ENCODE results near the gene METRN.

The METRN gene

DNA sequence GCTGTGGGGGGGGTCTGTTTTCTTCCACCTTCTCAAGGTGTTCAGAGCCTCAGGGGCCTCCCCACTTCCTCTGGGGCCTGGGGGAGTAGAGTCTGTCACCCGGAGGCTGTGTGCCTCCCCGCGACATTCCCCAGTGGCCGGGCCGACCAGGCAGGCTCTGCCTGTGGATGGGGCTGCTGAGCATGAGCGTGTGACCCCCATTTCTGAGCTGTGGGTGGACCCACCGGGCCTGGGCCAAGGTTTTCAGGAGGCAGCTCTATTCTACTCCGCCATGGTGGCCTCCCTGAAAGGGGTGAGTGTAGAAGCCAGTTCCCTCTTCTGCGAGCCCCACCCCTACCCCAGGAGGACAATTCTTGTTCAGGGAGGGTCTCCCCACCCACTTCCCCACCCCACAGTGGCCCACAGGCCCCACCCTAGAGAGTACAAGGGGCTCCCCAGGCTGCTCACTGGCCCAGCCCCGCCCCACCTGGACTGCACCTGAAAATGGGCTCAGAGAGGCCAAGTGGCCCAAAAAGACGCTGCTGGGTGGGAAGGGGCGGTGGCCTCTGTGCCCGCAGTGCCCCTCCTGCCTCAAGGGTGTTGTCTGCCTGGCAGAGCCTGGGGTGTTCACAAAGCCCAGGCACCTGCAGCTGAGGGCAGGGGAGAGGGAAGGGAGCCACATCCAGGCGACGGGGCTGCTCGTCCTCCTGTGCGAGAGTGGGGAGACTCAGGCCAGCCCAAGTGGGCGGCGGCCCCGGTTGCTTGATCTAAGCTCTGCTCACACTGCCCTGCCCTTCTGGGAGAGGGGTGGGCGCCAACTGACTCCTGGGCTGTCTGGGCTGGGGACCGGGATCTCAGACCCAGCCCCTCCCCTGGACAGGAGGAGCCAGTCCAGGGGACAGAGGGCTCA, 47.0 kb downstream of the METRN start:
- Histone ChIP-seq H3K36me3 (ENCODE audit: control insufficient read depth in 1 of 2, insufficient read depth in 2 of 2, low read length in 2 of 2) (no peaks in the 10 kb centered on the region), H3K4me1 (ENCODE audit: control insufficient read depth in 1 of 2, insufficient read depth in 2 of 2, low read length in 2 of 2) (no peaks in the 10 kb centered on the region), H3K27ac (ENCODE audit: low read length) (no peak overlapping the region), H3K4me3 (ENCODE audit: low read depth in 1 of 2, low read length in 2 of 2) (no peak overlapping the region), H3K27me3 (ENCODE audit: low read depth, low read length) (no peaks in the 10 kb centered on the region), H3K9me3 (ENCODE audit: control insufficient read depth in 1 of 2, low read length in 2 of 2) (no peaks in the 10 kb centered on the region)

DNA sequence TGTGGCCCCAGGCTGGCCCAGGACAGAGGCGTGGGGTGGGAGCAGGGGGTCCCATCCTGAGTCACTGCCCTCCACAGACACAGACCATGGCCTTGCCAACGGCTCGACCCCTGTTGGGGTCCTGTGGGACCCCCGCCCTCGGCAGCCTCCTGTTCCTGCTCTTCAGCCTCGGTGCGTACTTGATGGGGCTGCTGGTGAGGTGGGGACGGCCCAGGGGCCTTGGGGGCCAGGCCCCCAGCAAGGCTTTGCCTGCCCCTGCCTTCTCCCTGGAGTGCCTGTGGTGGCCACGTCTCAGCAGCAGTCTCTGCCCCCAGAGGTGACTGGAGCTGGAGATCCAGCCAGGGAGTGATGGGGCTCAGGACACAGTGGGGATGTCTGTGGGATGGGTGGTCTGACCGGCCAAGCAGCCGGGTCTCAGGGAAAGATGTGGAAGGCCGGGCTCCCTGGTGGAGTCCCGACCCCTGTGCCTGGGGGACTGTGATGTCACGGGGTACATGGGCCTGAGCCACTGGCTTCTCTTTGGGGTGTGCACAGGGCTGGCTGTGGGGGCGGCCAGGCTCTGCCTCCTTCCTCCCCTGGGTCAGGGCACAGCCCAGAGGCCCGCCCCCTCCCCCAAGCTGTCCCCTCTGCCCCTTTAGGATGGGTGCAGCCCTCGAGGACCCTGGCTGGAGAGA, 47.8 kb downstream of the METRN start:
- H3K36me3 ChIP-seq (ENCODE audit: control insufficient read depth in 1 of 2, insufficient read depth in 2 of 2, low read length in 2 of 2) = no peaks in the 10 kb centered on the region
- H3K4me3 ChIP-seq (ENCODE audit: low read depth in 1 of 2, low read length in 2 of 2) = no peak overlapping the region
- no peak overlapping the region for H3K27ac ChIP-seq (ENCODE audit: low read length)
- H3K9me3 ChIP-seq (ENCODE audit: control insufficient read depth in 1 of 2, low read length in 2 of 2) = no peaks in the 10 kb centered on the region
- H3K27me3 ChIP-seq (ENCODE audit: low read depth, low read length) = no peaks in the 10 kb centered on the region
- no peaks in the 10 kb centered on the region for H3K4me1 ChIP-seq (ENCODE audit: control insufficient read depth in 1 of 2, insufficient read depth in 2 of 2, low read length in 2 of 2)

DNA sequence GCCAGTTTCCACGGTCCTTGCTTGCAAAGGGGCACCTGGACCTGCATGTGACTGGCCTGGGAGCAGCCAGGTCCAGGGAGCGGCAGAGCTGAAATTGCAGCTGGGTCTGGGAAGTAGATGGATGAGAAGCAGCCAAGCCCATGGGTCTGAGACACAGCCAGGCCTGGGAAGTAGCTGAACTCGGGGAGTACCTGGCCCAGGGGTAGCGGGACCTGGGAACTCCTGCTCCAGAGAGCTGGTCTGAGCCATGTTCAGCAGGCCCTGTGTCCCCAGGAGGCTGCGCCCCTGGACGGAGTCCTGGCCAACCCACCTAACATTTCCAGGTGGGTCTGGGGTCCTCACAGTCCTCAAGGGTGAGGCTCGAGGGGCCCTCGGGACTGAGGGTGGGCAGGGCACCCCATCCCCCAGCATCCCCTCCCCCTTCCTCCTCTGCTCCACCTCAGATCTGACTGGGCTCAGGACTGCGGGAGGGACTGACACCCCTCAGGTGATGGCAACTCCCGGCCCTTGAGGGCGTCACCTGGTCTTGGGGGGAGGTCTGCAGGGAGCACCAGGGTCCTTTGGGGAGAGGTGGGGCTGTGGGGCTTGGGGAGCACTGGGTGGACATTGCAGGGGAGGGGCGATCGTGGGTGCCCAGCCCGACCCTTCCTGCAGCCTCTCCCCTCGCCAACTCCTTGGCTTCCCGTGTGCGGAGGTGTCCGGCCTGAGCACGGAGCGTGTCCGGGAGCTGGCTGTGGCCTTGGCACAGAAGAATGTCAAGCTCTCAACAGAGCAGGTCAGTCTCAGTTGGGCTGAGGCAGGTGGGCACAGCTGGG, 48.7 kb downstream of the METRN start:
- Histone ChIP-seq H3K27me3 (ENCODE audit: low read depth, low read length) (no peaks in the 10 kb centered on the region), H3K36me3 (ENCODE audit: control insufficient read depth in 1 of 2, insufficient read depth in 2 of 2, low read length in 2 of 2) (no peaks in the 10 kb centered on the region), H3K4me1 (ENCODE audit: control insufficient read depth in 1 of 2, insufficient read depth in 2 of 2, low read length in 2 of 2) (no peaks in the 10 kb centered on the region), H3K27ac (ENCODE audit: low read length) (no peak overlapping the region), H3K9me3 (ENCODE audit: control insufficient read depth in 1 of 2, low read length in 2 of 2) (no peaks in the 10 kb centered on the region), H3K4me3 (ENCODE audit: low read depth in 1 of 2, low read length in 2 of 2) (no peak overlapping the region)

DNA sequence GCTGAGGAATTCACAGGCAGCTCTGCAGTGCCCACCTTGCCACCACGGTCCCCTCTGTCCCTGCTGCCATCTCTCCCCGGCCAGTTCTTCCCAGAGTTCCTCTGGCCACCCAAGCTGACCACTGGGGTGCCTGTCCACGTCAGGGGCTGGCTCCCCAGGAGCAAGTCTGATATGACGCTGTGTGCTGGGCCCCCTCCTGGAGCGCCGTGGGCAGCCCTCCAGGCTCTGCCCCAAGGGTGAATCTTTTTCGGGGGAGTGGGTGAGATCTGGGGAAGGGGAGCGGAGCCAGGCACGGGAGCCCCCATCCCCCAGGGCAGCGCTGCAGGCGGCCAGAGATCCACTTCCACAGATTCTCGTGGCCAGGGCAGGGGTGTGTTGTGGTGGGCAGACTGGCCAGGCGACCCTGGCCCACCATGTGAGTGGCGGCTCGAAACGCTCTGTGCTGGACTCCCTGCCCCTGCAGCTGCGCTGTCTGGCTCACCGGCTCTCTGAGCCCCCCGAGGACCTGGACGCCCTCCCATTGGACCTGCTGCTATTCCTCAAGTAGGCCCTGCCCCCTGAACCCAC, 49.3 kb downstream of the METRN start:
- no peaks in the 10 kb centered on the region for H3K36me3 ChIP-seq (ENCODE audit: control insufficient read depth in 1 of 2, insufficient read depth in 2 of 2, low read length in 2 of 2)
- H3K27ac ChIP-seq (ENCODE audit: low read length) = no peak overlapping the region
- no peaks in the 10 kb centered on the region for H3K9me3 ChIP-seq (ENCODE audit: control insufficient read depth in 1 of 2, low read length in 2 of 2)
- no peaks in the 10 kb centered on the region for H3K4me1 ChIP-seq (ENCODE audit: control insufficient read depth in 1 of 2, insufficient read depth in 2 of 2, low read length in 2 of 2)
- no peaks in the 10 kb centered on the region for H3K27me3 ChIP-seq (ENCODE audit: low read depth, low read length)
- H3K4me3 ChIP-seq (ENCODE audit: low read depth in 1 of 2, low read length in 2 of 2) = no peak overlapping the region

DNA sequence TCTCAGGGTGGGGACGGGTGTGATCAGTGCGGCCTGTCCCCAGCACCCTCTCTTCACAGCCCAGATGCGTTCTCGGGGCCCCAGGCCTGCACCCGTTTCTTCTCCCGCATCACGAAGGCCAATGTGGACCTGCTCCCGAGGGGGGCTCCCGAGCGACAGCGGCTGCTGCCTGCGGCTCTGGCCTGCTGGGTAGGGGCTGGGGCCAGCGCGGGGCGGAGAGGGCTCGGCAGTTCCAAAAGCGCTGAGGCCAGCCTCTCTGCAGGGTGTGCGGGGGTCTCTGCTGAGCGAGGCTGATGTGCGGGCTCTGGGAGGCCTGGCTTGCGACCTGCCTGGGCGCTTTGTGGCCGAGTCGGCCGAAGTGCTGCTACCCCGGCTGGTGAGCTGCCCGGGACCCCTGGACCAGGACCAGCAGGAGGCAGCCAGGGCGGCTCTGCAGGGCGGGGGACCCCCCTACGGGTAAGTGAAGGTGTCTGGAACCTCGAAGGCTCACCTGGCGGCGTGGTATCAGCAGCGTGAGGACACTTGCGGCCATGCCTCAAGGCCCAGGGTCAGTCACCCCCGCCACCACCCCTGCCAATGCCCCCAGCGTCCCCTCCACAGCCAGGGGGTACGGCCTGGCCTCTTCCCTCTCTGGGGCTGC, 50.0 kb downstream of the METRN start:
- no peaks in the 10 kb centered on the region for H3K27me3 ChIP-seq (ENCODE audit: low read depth, low read length)
- no peak overlapping the region for H3K4me3 ChIP-seq (ENCODE audit: low read depth in 1 of 2, low read length in 2 of 2)
- H3K27ac ChIP-seq (ENCODE audit: low read length) = no peak overlapping the region
- H3K36me3 ChIP-seq (ENCODE audit: control insufficient read depth in 1 of 2, insufficient read depth in 2 of 2, low read length in 2 of 2) = no peaks in the 10 kb centered on the region
- H3K9me3 ChIP-seq (ENCODE audit: control insufficient read depth in 1 of 2, low read length in 2 of 2) = no peaks in the 10 kb centered on the region
- H3K4me1 ChIP-seq (ENCODE audit: control insufficient read depth in 1 of 2, insufficient read depth in 2 of 2, low read length in 2 of 2) = no peaks in the 10 kb centered on the region

DNA sequence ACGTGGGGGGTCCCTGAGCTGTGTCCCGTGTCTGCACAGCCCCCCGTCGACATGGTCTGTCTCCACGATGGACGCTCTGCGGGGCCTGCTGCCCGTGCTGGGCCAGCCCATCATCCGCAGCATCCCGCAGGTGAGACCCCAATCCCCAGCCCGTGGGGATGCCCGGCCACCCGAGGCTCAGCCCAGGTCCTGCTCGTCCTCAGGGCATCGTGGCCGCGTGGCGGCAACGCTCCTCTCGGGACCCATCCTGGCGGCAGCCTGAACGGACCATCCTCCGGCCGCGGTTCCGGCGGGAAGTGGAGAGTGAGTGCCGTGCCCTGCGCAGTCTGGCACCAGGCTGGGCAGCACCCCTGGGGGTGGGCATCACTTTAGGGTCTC, 50.6 kb downstream of the METRN start:
- no peaks in the 10 kb centered on the region for H3K4me1 ChIP-seq (ENCODE audit: control insufficient read depth in 1 of 2, insufficient read depth in 2 of 2, low read length in 2 of 2)

DNA sequence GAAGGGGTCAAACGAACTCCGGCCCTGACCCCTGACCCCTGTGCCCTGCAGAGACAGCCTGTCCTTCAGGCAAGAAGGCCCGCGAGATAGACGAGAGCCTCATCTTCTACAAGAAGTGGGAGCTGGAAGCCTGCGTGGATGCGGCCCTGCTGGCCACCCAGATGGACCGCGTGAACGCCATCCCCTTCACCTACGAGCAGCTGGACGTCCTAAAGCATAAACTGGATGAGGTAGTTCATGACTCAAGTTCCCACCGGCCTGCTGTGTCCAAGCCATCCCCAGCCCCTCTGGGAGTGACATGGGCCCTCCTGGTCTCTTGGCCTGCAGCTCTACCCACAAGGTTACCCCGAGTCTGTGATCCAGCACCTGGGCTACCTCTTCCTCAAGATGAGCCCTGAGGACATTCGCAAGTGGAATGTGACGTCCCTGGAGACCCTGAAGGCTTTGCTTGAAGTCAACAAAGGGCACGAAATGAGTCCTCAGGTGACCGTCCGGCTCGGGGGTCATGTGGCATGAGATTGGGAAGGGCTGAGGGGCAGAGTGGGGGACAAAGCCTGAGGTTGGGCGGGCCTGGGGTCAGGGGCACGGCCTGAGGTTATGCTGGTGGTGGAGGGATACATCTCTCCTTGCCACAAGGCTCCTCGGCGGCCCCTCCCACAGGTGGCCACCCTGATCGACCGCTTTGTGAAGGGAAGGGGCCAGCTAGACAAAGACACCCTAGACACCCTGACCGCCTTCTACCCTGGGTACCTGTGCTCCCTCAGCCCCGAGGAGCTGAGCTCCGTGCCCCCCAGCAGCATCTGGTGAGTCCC, 51.3 kb downstream of the METRN start:
- H3K27me3 ChIP-seq (ENCODE audit: low read depth, low read length) = no peaks in the 10 kb centered on the region
- H3K9me3 ChIP-seq (ENCODE audit: control insufficient read depth in 1 of 2, low read length in 2 of 2) = no peaks in the 10 kb centered on the region
- H3K36me3 ChIP-seq (ENCODE audit: control insufficient read depth in 1 of 2, insufficient read depth in 2 of 2, low read length in 2 of 2) = no peaks in the 10 kb centered on the region
- H3K4me3 ChIP-seq (ENCODE audit: low read depth in 1 of 2, low read length in 2 of 2) = no peak overlapping the region
- H3K4me1 ChIP-seq (ENCODE audit: control insufficient read depth in 1 of 2, insufficient read depth in 2 of 2, low read length in 2 of 2) = no peaks in the 10 kb centered on the region
- H3K27ac ChIP-seq (ENCODE audit: low read length) = no peak overlapping the region

More for the DNA sequence above, 50.6 kb downstream of the METRN start:
- H3K36me3 ChIP-seq (ENCODE audit: control insufficient read depth in 1 of 2, insufficient read depth in 2 of 2, low read length in 2 of 2) = no peaks in the 10 kb centered on the region
- H3K27me3 ChIP-seq (ENCODE audit: low read depth, low read length) = no peaks in the 10 kb centered on the region
- H3K9me3 ChIP-seq (ENCODE audit: control insufficient read depth in 1 of 2, low read length in 2 of 2) = no peaks in the 10 kb centered on the region
- no peak overlapping the region for H3K27ac ChIP-seq (ENCODE audit: low read length)
- no peak overlapping the region for H3K4me3 ChIP-seq (ENCODE audit: low read depth in 1 of 2, low read length in 2 of 2)

DNA sequence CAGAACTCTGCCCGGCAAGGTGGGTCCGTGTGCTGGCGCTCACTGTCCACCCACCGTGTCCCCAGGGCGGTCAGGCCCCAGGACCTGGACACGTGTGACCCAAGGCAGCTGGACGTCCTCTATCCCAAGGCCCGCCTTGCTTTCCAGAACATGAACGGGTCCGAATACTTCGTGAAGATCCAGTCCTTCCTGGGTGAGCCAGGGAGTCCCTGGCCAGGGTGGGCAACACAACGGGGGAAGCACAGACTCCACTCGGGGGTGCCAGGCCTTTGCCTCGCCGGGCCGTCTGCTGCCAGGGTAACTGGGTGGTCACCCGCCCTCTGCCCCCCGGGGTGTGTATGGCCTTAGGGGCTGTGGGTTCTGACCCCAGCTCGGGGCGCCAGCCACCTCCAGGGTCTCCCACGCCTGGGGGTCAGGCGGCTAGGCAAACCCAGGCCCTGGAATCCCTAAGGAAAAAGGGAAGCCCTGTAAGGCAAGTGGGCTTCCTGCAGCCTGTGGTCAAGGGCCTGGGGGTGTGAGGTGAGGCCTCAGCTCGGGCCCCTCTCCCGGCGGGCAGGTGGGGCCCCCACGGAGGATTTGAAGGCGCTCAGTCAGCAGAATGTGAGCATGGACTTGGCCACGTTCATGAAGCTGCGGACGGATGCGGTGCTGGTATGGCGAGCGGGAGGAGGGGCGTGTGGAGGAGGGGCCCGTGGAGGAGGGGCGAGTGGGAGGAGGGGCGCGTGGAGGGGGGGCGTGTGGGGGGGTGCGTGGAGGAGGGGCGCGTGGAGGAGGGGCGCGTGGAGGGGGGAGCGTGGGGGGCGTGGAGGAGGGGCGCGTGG, 52.1 kb downstream of the METRN start:
- Histone ChIP-seq H3K4me1 (ENCODE audit: control insufficient read depth in 1 of 2, insufficient read depth in 2 of 2, low read length in 2 of 2) (no peaks in the 10 kb centered on the region), H3K27ac (ENCODE audit: low read length) (no peak overlapping the region), H3K36me3 (ENCODE audit: control insufficient read depth in 1 of 2, insufficient read depth in 2 of 2, low read length in 2 of 2) (no peaks in the 10 kb centered on the region), H3K9me3 (ENCODE audit: control insufficient read depth in 1 of 2, low read length in 2 of 2) (no peaks in the 10 kb centered on the region), H3K27me3 (ENCODE audit: low read depth, low read length) (no peaks in the 10 kb centered on the region), H3K4me3 (ENCODE audit: low read depth in 1 of 2, low read length in 2 of 2) (no peak overlapping the region)

DNA sequence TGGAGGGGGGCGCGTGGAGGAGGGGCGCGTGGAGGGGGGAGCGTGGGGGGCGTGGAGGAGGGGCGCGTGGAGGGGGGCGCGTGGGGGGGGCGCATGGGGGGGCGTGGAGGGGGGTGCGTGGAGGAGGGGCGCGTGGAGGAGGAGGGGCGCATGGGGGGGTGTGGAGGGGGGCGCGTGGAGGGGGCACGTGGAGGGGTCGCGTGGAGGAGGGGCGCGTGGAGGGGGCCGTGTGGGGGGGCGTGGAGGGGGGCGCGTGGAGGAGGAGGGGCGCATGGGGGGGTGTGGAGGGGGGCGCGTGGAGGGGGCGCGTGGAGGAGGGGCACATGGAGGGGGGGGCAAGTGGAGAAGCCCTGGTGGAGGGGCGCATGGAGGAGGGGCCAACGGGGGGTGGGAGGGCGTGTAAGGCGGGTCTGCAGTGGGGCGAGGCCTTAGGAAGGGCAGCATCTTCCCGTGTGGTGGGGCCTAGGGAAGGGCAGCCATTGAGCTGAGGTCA, 52.9 kb downstream of the METRN start:
- Histone ChIP-seq H3K27me3 (ENCODE audit: low read depth, low read length) (no peaks in the 10 kb centered on the region), H3K4me3 (ENCODE audit: low read depth in 1 of 2, low read length in 2 of 2) (no peak overlapping the region), H3K36me3 (ENCODE audit: control insufficient read depth in 1 of 2, insufficient read depth in 2 of 2, low read length in 2 of 2) (no peaks in the 10 kb centered on the region), H3K27ac (ENCODE audit: low read length) (no peak overlapping the region), H3K9me3 (ENCODE audit: control insufficient read depth in 1 of 2, low read length in 2 of 2) (no peaks in the 10 kb centered on the region), H3K4me1 (ENCODE audit: control insufficient read depth in 1 of 2, insufficient read depth in 2 of 2, low read length in 2 of 2) (no peaks in the 10 kb centered on the region)
